Liver (tissue), 9 donors: Measurements from ENCODE around the gene UBE2U. TPM values are rescaled to one million over a fixed set of nuclear protein-coding genes. Genes with fewer than 3 reads are reported as not detected.

Experiments
- DNase-seq: peaks from one replicate; pipeline ENCODE4 v3.0.0-alpha.2; 2017; ENCODE audit warnings: low spot score
- H3K27ac ChIP-seq, 2 donors: one replicate each; pipeline ENCODE4 v1.7.0; 2013; ENCODE audit warnings: inconsistent platforms in 2 of 2, low read length in 2 of 2, control low read depth in 1 of 2, low read depth in 1 of 2, mild to moderate bottlenecking in 1 of 2
- H3K27me3 ChIP-seq, 4 donors: one replicate each; pipeline versions ENCODE4 v1.6.1 to v1.7.0; 2013; ENCODE audit warnings: low read length in 3 of 4, inconsistent platforms in 1 of 4, mild to moderate bottlenecking in 1 of 4, moderate library complexity in 1 of 4; ENCODE audit not compliant: control insufficient read depth in 4 of 4, insufficient read depth in 4 of 4
- H3K36me3 ChIP-seq, 4 donors: one replicate each; pipeline versions ENCODE4 v1.6.1 to v1.7.0; 2013; ENCODE audit warnings: low read length in 3 of 4, mild to moderate bottlenecking in 3 of 4, low read depth in 1 of 4, moderate library complexity in 1 of 4; ENCODE audit not compliant: control insufficient read depth in 4 of 4, insufficient read depth in 3 of 4
- H3K4me1 ChIP-seq, 4 donors: one replicate each; pipeline versions ENCODE4 v1.6.1 to v1.7.0; 2013; ENCODE audit warnings: low read length in 3 of 4, mild to moderate bottlenecking in 3 of 4, moderate library complexity in 1 of 4; ENCODE audit not compliant: control insufficient read depth in 4 of 4, insufficient read depth in 4 of 4
- H3K4me3 ChIP-seq, 3 donors: one replicate each; pipeline versions ENCODE4 v1.6.1 to v1.7.0; 2013; ENCODE audit warnings: low read length in 3 of 3, control low read depth in 1 of 3, low read depth in 1 of 3, mild to moderate bottlenecking in 1 of 3
- H3K9ac ChIP-seq, 2 donors: one replicate each; pipeline ENCODE4 v1.7.0; 2013; ENCODE audit warnings: low read length in 2 of 2, mild to moderate bottlenecking in 2 of 2, moderate library complexity in 2 of 2, control low read depth in 1 of 2, low read depth in 1 of 2
- H3K9me3 ChIP-seq, 4 donors: one replicate each; pipeline versions ENCODE4 v1.6.1 to v1.7.0; 2013; ENCODE audit warnings: low read length in 3 of 4; ENCODE audit not compliant: control insufficient read depth in 4 of 4
- ATF3 ChIP-seq: IDR thresholded peaks from 2 replicates; pipeline ENCODE4 v1.6.1; 2016; ENCODE audit warnings: antibody characterized with exemption
- CTCF ChIP-seq: fragments of 150-350 bp; IDR thresholded peaks from 2 replicates; pipeline ENCODE4 v1.5.1; 2017; ENCODE audit warnings: improper control_type of control experiment, low read depth, low read length; ENCODE audit not compliant: missing input control
- EGR1 ChIP-seq, 2 donors: IDR thresholded peaks; 2 replicates each; pipeline ENCODE4 v1.6.1; 2016 to 2018; ENCODE audit warnings: antibody characterized with exemption in 2 of 2, low read depth in 2 of 2
- FOXA1 ChIP-seq: IDR thresholded peaks from 2 replicates; pipeline ENCODE4 v1.6.1; 2016; ENCODE audit warnings: antibody characterized with exemption
- FOXA2 ChIP-seq: IDR thresholded peaks from 2 replicates; pipeline ENCODE4 v1.6.1; 2016; ENCODE audit warnings: antibody characterized with exemption
- GABPA ChIP-seq, 2 donors: IDR thresholded peaks in 1 of 2; conservative IDR thresholded peaks in 1 of 2; 2 replicates each; pipeline ENCODE4 v1.6.1; 2016; ENCODE audit warnings: antibody characterized with exemption in 2 of 2, mild to moderate bottlenecking in 1 of 2, moderate library complexity in 1 of 2
- HNF4A ChIP-seq, 2 donors: conservative IDR thresholded peaks; 2 replicates each; pipeline ENCODE4 v1.6.1; 2016; ENCODE audit warnings: antibody characterized with exemption in 2 of 2, mild to moderate bottlenecking in 2 of 2
- HNF4G ChIP-seq: IDR thresholded peaks from 2 replicates; pipeline ENCODE4 v1.6.1; 2016; ENCODE audit warnings: antibody characterized with exemption
- JUND ChIP-seq, 2 donors: IDR thresholded peaks; 2 replicates each; pipeline ENCODE4 v1.6.1; 2016; ENCODE audit warnings: antibody characterized with exemption in 2 of 2
- MAX ChIP-seq: IDR thresholded peaks from 2 replicates; pipeline ENCODE4 v1.6.1; 2016; ENCODE audit warnings: antibody characterized with exemption
- NR2F2 ChIP-seq: IDR thresholded peaks from 2 replicates; pipeline ENCODE4 v1.6.1; 2016; ENCODE audit warnings: antibody characterized with exemption
- RAD21 ChIP-seq, 2 donors: IDR thresholded peaks; 2 replicates each; pipeline ENCODE4 v1.6.1; 2016; ENCODE audit warnings: antibody characterized with exemption in 2 of 2, mild to moderate bottlenecking in 2 of 2
- REST ChIP-seq: IDR thresholded peaks from 2 replicates; pipeline ENCODE4 v1.6.1; 2016; ENCODE audit warnings: antibody characterized with exemption, mild to moderate bottlenecking
- RXRA ChIP-seq, 2 donors: IDR thresholded peaks; 2 replicates each; pipeline ENCODE4 v1.6.1; 2017 to 2018; ENCODE audit warnings: antibody characterized with exemption in 2 of 2, mild to moderate bottlenecking in 1 of 2
- SP1 ChIP-seq: IDR thresholded peaks from 2 replicates; pipeline ENCODE4 v1.6.1; 2018; ENCODE audit warnings: antibody characterized with exemption, mild to moderate bottlenecking
- TAF1 ChIP-seq: conservative IDR thresholded peaks from 2 replicates; pipeline ENCODE4 v1.6.1; 2016; ENCODE audit warnings: antibody characterized with exemption, mild to moderate bottlenecking
- YY1 ChIP-seq: IDR thresholded peaks from 2 replicates; pipeline ENCODE4 v1.6.1; 2016; ENCODE audit warnings: antibody characterized with exemption, mild to moderate bottlenecking
- ZBTB33 ChIP-seq: IDR thresholded peaks from 2 replicates; pipeline ENCODE4 v1.6.1; 2016; ENCODE audit warnings: antibody characterized with exemption
- WGBS: extraction: QIAGEN DNeasy Blood & Tissue Kit; methylation state at CpG from one replicate; pipeline ENCODE4 v1.1.7; 2013; 5-methylcytosine and 5-hydroxymethylcytosine counted together
- polyA plus RNA-seq, 2 donors: library from polyadenylated mRNA; stranded (reverse) in 1 of 2; unstranded in 1 of 2; fragments of 200-250 nt in 1 of 2; fragments of >200 nt in 1 of 2; fragmentation: Nextera tagmentation in 1 of 2; extraction: Ambion mirVana in 1 of 2; gene quantifications; one replicate each; pipeline versions ENCODE4 v1.2.1 to v1.2.3, GENCODE V29; 2013 to 2015
- total RNA-seq, 2 donors: library from RNA; depleted of rRNA; stranded (reverse); fragments of >200 nt; gene quantifications; one replicate each; pipeline ENCODE4 v1.2.3, GENCODE V29; 2014
- donor health status: healthy.
- donor health status: healthy.
- donor health status: healthy.
- donor health status: healthy.
- donor health status: healthy.

Gene UBE2U
- total and polyA plus RNA-seq, 4 donors = not detected

GRCh38 chr1:64263335-64263734 lies 59.9 kb downstream of the UBE2U start:
- H3K4me1 ChIP-seq = no peaks in the 10 kb centered on the region
- TF ChIP-seq NR2F2 (no peak), FOXA1 (no peak), ZBTB33 (no peak), SP1 (no peak), JUND (IDR thresholded peaks at IDR 0.05) (no peak), HNF4G (no peak), ATF3 (no peak), HNF4A (conservative IDR thresholded peaks at IDR 0.05) (no peak), RXRA (IDR thresholded peaks at IDR 0.05) (no peak), MAX (no peak), FOXA2 (no peak), EGR1 (IDR thresholded peaks at IDR 0.05; ENCODE audit: low read depth in 2 of 2) (no peak), GABPA (IDR thresholded peaks at IDR 0.05 in 1 of 2, conservative IDR thresholded peaks at IDR 0.05 in 1 of 2) (no peak)
- H3K9ac ChIP-seq = no peak overlapping the region
- no peak overlapping the region for H3K4me3 ChIP-seq
- WGBS = 90% methylated on average over 3 of the region's 3 CpGs
- no peaks in the 10 kb centered on the region for H3K9me3 ChIP-seq
- no peak for DNase-seq
- H3K27me3 ChIP-seq = no peaks in the 10 kb centered on the region
- H3K36me3 ChIP-seq = no peaks in the 10 kb centered on the region
- no peak overlapping the region for H3K27ac ChIP-seq

- H3K9ac ChIP-seq = no peak overlapping the region
- H3K4me1 ChIP-seq = no peaks in the 10 kb centered on the region
- no peaks in the 10 kb centered on the region for H3K36me3 ChIP-seq
- H3K4me3 ChIP-seq = no peak overlapping the region
- H3K27ac ChIP-seq = no peak overlapping the region
- 89% methylated on average over 2 of the region's 2 CpGs for WGBS
- no peaks in the 10 kb centered on the region for H3K9me3 ChIP-seq
- no peak for DNase-seq
- H3K27me3 ChIP-seq = no peaks in the 10 kb centered on the region
- no peak for TF ChIP-seq YY1
- no peak for TF ChIP-seq CTCF
- no peak for TF ChIP-seq EGR1 (IDR thresholded peaks at IDR 0.05; ENCODE audit: low read depth in 2 of 2)
- no peak for TF ChIP-seq GABPA (IDR thresholded peaks at IDR 0.05 in 1 of 2, conservative IDR thresholded peaks at IDR 0.05 in 1 of 2)
- TF ChIP-seq RXRA (IDR thresholded peaks at IDR 0.05) = no peak
- no peak for TF ChIP-seq HNF4A (conservative IDR thresholded peaks at IDR 0.05)
- TF ChIP-seq TAF1 = no peak
- no peak for TF ChIP-seq NR2F2
- no peak for TF ChIP-seq FOXA2
- no peak for TF ChIP-seq ZBTB33
- TF ChIP-seq HNF4G = no peak
- TF ChIP-seq SP1 = no peak
- no peak for TF ChIP-seq REST
- TF ChIP-seq MAX = no peak
- no peak for TF ChIP-seq FOXA1
- TF ChIP-seq RAD21 (IDR thresholded peaks at IDR 0.05) = no peak
- no peak for TF ChIP-seq JUND (IDR thresholded peaks at IDR 0.05)
- no peak for TF ChIP-seq ATF3
Observed at GRCh38 chr1:64263856-64264255, 60.4 kb downstream of the UBE2U start.
